HG03045 (cell line): ENCODE measurements around the gene OR52N5.

ENCODE experiments used
- ATAC-seq: cut with Tn5 transposase; IDR thresholded peaks from one replicate; pipeline ENCODE4 v1.9.1; 2021; ENCODE audit warnings: mild to moderate bottlenecking, moderate library complexity; ENCODE audit not compliant: unreplicated experiment

Gene OR52N5

GRCh38 chr11:5726351-5726750, 56.8 kb downstream of the OR52N5 start:
- no peak for ATAC-seq
